Ishikawa (cell line): Measurements from ENCODE around the gene SLC19A3.

ENCODE experiments used
- CEBPB ChIP-seq: IDR thresholded peaks from 2 replicates; pipeline ENCODE4 v1.6.1; 2012
- CREB1 ChIP-seq: IDR thresholded peaks from 2 replicates; pipeline ENCODE4 v1.6.1; 2012; ENCODE audit warnings: low read depth
- EGR1 ChIP-seq: IDR thresholded peaks from 2 replicates; pipeline ENCODE4 v1.6.1; 2012
- EP300 ChIP-seq: IDR thresholded peaks from 2 replicates; pipeline ENCODE4 v1.6.1; 2012; ENCODE audit warnings: borderline replicate concordance
- FOXM1 ChIP-seq: IDR thresholded peaks from 2 replicates; pipeline ENCODE4 v1.6.1; 2012; ENCODE audit warnings: low read depth, borderline replicate concordance
- RAD21 ChIP-seq: IDR thresholded peaks from 2 replicates; pipeline ENCODE4 v1.6.1; 2012; ENCODE audit warnings: low read depth
- TCF12 ChIP-seq: IDR thresholded peaks from 2 replicates; pipeline ENCODE4 v1.6.1; 2012; ENCODE audit warnings: low read depth

- TF ChIP-seq EP300 (no peak), CEBPB (no peak), CREB1 (no peak), TCF12 (no peak), RAD21 (no peak), EGR1 (no peak), FOXM1 (no peak)
These were observed 39.9 kb downstream of the SLC19A3 start for GRCh38 chr2:227677928-227678327.
